ENCODE measurements around the gene APOBEC2.
A peak's percentile ranks its signal among the peaks of the same experiment; 100 is the strongest.

The APOBEC2 gene

DNA sequence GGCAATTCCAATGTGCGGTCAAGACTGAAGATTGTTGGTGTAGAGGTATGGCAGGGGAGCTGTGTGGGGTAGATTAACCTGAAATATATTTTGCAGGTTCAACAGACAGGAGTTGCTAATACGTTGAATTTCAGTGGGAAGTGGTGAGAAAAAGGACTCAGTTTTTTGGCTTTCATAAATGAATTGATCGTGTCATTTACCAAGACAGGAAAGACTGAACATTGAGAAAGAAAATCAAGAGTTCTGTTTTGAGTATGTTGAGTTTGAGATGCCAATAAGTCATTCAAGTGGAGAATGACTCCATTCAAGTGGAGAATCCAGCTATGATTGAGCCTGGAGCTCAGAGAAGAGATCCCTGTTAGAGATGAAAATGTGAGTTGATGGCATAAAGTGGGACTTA is 50.8 kb downstream of the APOBEC2 start:
- no peak overlapping the region for H4K8ac ChIP-seq (ENCODE audit: low read depth, low read length)
- no peaks in the 10 kb centered on the region for H3K4me1 ChIP-seq (ENCODE audit: control insufficient read depth in 1 of 2, insufficient read depth in 2 of 2, low read length in 2 of 2)
- H3K9ac ChIP-seq (ENCODE audit: low read length): no peak overlapping the region
- no peaks in the 10 kb centered on the region for H3K79me2 ChIP-seq (ENCODE audit: control insufficient read depth, insufficient read depth, low read length, poor library complexity)
- no peak overlapping the region for H2BK12ac ChIP-seq (ENCODE audit: low read length)
- H2BK120ac ChIP-seq (ENCODE audit: insufficient read depth, low read length, poor library complexity): no peak overlapping the region
- H4K91ac ChIP-seq (ENCODE audit: low read depth, low read length): no peak overlapping the region
- peaks cover 5 to 14% of the 10 kb centered on the region in 2 experiments for H3K36me3 ChIP-seq (ENCODE audit: control insufficient read depth in 1 of 2, insufficient read depth in 2 of 2, low read length in 2 of 2)
- no peak for DNase-seq
- H2AK5ac ChIP-seq (ENCODE audit: low read length): no peak overlapping the region
- H3K4ac ChIP-seq (ENCODE audit: low read depth, low read length): no peak overlapping the region
- H3K4me3 ChIP-seq (ENCODE audit: low read depth, low read length): no peak overlapping the region
- H3K18ac ChIP-seq (ENCODE audit: low read length): no peak overlapping the region
- H3K9me3 ChIP-seq (ENCODE audit: insufficient read depth, low read depth, low read length): no peaks in the 10 kb centered on the region
- H3K27ac ChIP-seq (ENCODE audit: low read depth, low read length): no peak overlapping the region
- H3K14ac ChIP-seq (ENCODE audit: low read length): no peak overlapping the region
- no CpG with 5 or more reads among the region's 3 CpGs for WGBS (ENCODE audit: extremely low coverage, insufficient coverage, insufficient read length)
- no peak overlapping the region for H2BK5ac ChIP-seq (ENCODE audit: low read depth, low read length, poor library complexity)
- H3K4me2 ChIP-seq (ENCODE audit: low read length): no peak overlapping the region
- H2AFZ ChIP-seq (ENCODE audit: insufficient read depth, low read length, poor library complexity): no peak overlapping the region
- no peak overlapping the region for H3K23ac ChIP-seq (ENCODE audit: low read length)
- no peak overlapping the region for H4K12ac ChIP-seq (ENCODE audit: low read depth, low read length)
- no peaks in the 10 kb centered on the region for H3K79me1 ChIP-seq (ENCODE audit: low read length)
- no peaks in the 10 kb centered on the region for H3K27me3 ChIP-seq (ENCODE audit: insufficient read depth, low read length)

- Histone ChIP-seq H4K8ac (ENCODE audit: low read depth, low read length) (no peak overlapping the region), H3K4ac (ENCODE audit: low read depth, low read length) (no peak overlapping the region), H4K12ac (ENCODE audit: low read depth, low read length) (no peak overlapping the region), H2AK5ac (ENCODE audit: low read length) (no peak overlapping the region), H3K27me3 (ENCODE audit: insufficient read depth, low read length) (no peaks in the 10 kb centered on the region), H3K27ac (ENCODE audit: low read depth, low read length) (no peak overlapping the region), H4K91ac (ENCODE audit: low read depth, low read length) (no peak overlapping the region), H3K23ac (ENCODE audit: low read length) (no peak overlapping the region), H3K79me1 (ENCODE audit: low read length) (no peaks in the 10 kb centered on the region), H2BK12ac (ENCODE audit: low read length) (no peak overlapping the region), H2BK120ac (ENCODE audit: insufficient read depth, low read length, poor library complexity) (no peak overlapping the region), H3K79me2 (ENCODE audit: control insufficient read depth, insufficient read depth, low read length, poor library complexity) (no peaks in the 10 kb centered on the region), H3K4me3 (ENCODE audit: low read depth, low read length) (no peak overlapping the region), H2BK5ac (ENCODE audit: low read depth, low read length, poor library complexity) (no peak overlapping the region), H3K9me3 (ENCODE audit: insufficient read depth, low read depth, low read length) (no peaks in the 10 kb centered on the region), H3K4me1 (ENCODE audit: control insufficient read depth in 1 of 2, insufficient read depth in 2 of 2, low read length in 2 of 2) (no peaks in the 10 kb centered on the region), H3K4me2 (ENCODE audit: low read length) (no peak overlapping the region), H3K9ac (ENCODE audit: low read length) (no peak overlapping the region), H3K14ac (ENCODE audit: low read length) (no peak overlapping the region), H3K36me3 (ENCODE audit: control insufficient read depth in 1 of 2, insufficient read depth in 2 of 2, low read length in 2 of 2) (no peaks in the 10 kb centered on the region), H3K18ac (ENCODE audit: low read length) (no peak overlapping the region), H2AFZ (ENCODE audit: insufficient read depth, low read length, poor library complexity) (no peak overlapping the region)
- peak; percentile 73 to 83 for DNase-seq
- no CpG with 5 or more reads among the region's 3 CpGs for WGBS (ENCODE audit: extremely low coverage, insufficient coverage, insufficient read length)
Measured at GRCh38 chr6:41111017-41111416, 58.0 kb downstream of the APOBEC2 start.
